Peyer's patch (tissue), 4 donors: ENCODE results near the gene PDE3A.

Experiments
- POLR2A ChIP-seq, 2 donors: fragments of 450-650 bp; IDR thresholded peaks; one replicate each; pipeline ENCODE4 v1.5.1; 2017; ENCODE audit warnings: antibody characterized with exemption in 2 of 2, mild to moderate bottlenecking in 2 of 2, moderate library complexity in 2 of 2
- TF ChIP-seq, protein P1 (sequence below), 6 experiments: fragments of 450-650 bp in 4 of 6; fragments of 200-600 bp in 2 of 6; sonication (generic) in 1 of 6; IDR thresholded peaks; one replicate each; pipeline ENCODE4 v1.5.1; 2017 to 2019; ENCODE audit warnings: antibody characterized with exemption in 6 of 6, mild to moderate bottlenecking in 3 of 6, moderate library complexity in 1 of 6

DNA sequence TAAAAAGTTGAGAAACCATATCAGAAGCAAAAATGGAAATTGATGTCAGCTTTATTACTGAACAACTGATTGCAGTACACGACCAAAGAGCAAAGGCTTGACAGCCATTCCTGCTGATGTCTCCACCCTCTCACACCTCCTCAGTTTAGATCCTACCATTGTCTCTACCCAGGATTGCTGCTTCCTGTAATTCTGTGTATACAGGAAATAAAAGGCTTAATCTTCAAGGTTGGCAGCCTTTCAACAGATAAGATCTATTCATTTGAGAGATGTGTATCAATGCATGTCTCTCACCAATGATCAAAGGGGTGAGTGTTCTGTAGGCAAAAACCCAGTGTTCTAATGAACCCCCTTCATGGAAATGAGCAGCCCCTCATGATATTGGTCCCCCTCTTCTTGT is 353.8 kb downstream of the PDE3A start:
- no peak for TF ChIP-seq POLR2A (IDR thresholded peaks at IDR 0.05)
- TF ChIP-seq, protein P1, sequence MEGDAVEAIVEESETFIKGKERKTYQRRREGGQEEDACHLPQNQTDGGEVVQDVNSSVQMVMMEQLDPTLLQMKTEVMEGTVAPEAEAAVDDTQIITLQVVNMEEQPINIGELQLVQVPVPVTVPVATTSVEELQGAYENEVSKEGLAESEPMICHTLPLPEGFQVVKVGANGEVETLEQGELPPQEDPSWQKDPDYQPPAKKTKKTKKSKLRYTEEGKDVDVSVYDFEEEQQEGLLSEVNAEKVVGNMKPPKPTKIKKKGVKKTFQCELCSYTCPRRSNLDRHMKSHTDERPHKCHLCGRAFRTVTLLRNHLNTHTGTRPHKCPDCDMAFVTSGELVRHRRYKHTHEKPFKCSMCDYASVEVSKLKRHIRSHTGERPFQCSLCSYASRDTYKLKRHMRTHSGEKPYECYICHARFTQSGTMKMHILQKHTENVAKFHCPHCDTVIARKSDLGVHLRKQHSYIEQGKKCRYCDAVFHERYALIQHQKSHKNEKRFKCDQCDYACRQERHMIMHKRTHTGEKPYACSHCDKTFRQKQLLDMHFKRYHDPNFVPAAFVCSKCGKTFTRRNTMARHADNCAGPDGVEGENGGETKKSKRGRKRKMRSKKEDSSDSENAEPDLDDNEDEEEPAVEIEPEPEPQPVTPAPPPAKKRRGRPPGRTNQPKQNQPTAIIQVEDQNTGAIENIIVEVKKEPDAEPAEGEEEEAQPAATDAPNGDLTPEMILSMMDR (IDR thresholded peaks at IDR 0.05), result no peak
